GM18909 (cell line): ENCODE results near the gene CNOT6.
A peak's percentile ranks its signal among the peaks of the same experiment; 100 is the strongest.
"Not testable (repeated sequence)": the region's sequence is repeated elsewhere in the genome, so short reads cannot be mapped to it uniquely, and the experiment has no call there.

ENCODE experiments used
- ATAC-seq: cut with Tn5 transposase; IDR thresholded peaks from one replicate; pipeline ENCODE4 v1.9.1; 2021; ENCODE audit warnings: mild to moderate bottlenecking; ENCODE audit not compliant: unreplicated experiment, poor library complexity

The CNOT6 gene

GRCh38 chr5:180494060-180494509, at the start of gene CNOT6:
Gene CNOT6 (plus strand): TSS chr5:180494379. CDS start chr5:180529277, 34,898 bp downstream.
- peak; percentile 88 for ATAC-seq

- no peak for ATAC-seq
Observed at GRCh38 chr5:180454752-180455151, 39.4 kb upstream of the CNOT6 start.

- ATAC-seq: no peak
Observed at GRCh38 chr5:180455872-180456271, 38.3 kb upstream of the CNOT6 start.

GRCh38 chr5:180456792-180457191, 37.4 kb upstream of the CNOT6 start:
- no peak for ATAC-seq

DNA sequence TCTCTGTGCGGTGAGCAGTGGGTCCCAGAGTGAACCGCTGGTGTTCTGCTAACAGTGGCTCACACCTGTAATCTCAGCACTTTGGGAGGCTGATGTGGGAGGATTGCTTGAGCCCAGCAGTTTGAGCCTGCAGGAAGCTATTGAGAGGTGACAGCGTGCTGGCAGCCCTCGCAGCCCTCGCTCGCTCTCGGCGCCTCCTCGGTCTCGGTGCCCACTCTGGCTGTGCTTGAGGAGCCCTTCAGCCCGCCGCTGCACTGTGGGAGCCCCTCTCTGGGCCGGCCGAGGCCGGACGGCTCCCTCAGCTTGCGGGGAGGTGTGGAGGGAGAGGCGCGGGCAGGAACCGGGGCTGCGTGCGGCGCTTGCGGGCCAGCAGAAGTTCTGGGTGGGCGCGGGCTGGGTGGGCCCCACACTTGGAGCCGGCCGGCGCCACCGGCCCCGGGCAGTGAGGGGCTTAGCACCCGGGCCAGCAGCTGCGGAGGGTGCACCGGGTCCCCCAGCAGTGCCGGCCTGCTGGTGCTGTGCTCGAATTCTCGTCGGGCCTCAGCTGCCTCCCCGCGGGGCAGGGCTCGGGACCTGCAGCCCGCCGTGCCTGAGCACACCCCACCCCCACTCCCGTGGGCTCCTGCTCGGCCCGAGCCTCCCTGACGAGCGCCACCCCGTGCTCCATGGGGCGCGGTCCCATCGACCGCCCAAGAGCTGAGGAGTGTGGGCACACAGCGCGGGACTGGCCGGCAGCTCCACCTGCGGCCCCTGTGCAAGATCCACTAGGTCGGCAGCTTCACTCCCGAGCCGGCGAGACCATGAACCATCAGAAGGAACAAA, 35.1 kb upstream of the CNOT6 start:
- not testable (repeated sequence) for ATAC-seq

DNA sequence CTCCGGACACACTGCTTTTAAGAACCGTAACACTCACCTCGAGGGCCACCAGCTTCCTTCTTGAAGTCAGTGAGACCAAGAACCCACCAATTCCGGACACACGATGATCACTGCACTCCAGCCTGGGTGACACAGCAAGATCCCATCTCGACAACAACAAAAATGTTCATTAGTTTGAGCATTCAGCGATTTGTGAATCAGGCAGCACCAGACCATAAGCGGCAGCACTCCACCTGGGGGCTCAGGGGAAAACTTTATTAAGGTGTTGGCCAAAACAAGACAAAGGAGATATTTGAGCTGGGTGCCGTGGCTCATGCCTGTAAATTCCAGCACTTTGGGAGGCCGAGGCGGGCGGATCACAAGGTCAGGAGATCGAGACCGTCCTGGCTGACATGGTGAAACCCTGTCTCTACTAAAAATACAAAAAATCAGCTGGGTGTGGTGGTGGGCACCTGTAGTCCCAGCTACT, 34.5 kb upstream of the CNOT6 start:
- ATAC-seq: not testable (repeated sequence)

- no peak for ATAC-seq
Observed at GRCh38 chr5:180460834-180461233, 33.3 kb upstream of the CNOT6 start.

DNA sequence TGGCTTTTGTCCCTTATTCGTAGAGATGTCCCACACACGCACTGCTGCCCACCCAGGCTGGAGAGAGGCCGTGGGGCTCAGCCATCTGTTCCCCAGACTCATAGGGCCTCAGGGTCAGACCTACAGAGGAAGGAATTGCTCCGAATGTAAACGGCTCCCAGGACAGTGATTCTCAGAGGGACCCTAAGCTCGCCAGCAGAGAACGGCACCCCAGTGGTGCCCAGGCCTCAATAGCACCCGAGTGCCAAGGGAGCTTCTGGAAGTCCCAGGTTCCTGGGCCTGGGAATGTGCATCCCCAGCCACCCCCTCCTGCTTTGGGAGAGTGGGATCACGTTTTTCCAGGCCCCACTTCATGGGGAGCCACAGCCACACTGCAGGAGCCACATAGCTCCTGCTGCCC, 32.9 kb upstream of the CNOT6 start:
- ATAC-seq: no peak

DNA sequence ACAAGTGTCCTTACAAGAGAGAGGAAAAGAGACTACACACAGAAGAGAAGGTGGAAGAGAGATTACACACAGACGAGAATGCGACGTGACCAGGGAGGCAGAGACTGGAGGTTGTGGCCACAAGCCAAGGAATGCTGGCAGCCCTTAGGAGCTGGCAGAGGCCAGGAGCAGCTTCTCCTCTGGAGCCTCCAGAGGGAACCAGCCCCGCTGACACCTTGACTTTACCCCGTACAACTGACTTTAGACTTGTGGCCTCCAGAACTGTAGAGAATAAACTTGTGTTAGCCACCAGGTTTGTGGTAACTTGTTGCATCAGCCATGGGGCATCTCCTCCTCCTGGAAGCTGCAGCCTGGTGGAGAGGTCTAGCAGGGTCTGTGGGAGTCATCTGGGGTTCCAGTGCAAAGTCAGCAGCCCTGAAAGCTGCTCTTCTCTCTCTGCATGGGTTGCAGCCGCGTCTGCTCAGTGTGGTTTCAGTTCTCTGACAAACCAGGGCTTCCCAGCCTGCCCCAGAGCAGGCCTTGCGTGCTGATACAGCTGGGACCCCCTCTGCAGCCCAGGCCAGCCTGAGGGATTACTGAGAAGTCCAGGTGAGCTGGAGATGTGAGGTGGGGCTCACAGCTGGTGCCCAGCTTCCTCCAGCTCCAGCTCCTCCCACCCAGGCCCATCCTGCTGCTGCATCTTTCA, 30.8 kb upstream of the CNOT6 start:
- no peak for ATAC-seq

DNA sequence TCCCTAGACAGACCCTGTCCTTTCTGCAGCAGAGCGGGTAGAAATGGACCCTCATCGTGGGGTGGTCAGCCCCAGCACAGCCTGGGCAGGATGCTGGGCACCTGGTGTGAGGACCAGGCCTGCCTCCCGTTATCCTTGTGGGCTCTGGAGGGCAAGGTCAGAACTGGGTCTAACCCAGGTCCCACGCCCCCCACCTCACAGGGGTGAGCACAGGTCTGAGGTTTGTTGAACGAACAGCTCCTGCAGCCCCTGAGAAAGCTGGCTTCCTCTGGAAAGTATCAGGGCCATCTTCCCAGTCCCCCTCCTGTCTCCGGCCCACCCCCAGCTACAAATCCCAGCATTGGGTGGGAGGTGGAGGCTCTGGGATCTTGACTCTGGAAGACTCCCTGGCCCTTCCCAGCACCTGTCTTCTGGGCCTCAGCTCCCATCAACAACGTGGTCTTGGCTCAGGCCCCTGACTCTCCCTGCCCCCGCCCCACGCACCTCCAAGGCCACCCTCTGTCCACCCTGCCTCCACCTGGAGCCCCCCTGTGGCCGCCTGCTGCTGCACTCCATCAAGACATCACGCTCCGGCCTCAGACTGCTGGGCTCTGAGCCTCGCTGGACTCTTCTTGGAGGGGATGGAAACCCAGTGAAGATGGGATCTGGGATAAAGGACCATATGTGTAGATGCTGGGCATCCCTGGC, 30.1 kb upstream of the CNOT6 start:
- no peak for ATAC-seq

DNA sequence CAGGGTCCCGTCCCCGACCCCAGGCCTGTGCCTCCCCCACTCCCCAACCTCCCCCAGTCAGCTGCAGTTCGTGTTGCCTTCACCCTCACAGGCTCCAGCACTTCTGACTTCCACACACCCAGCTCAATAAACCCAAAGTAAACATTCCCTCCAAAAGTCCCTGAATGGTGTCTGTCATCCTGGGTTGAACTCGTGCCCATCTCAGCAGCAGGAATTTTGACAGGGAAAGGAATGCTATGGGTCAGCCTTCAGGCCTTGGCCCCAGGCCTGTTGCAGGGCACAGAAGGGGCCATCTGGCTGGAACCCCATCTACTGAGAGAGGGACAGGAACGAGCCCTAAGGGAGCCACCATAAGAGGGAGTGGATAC, 29.6 kb upstream of the CNOT6 start:
- ATAC-seq: no peak

DNA sequence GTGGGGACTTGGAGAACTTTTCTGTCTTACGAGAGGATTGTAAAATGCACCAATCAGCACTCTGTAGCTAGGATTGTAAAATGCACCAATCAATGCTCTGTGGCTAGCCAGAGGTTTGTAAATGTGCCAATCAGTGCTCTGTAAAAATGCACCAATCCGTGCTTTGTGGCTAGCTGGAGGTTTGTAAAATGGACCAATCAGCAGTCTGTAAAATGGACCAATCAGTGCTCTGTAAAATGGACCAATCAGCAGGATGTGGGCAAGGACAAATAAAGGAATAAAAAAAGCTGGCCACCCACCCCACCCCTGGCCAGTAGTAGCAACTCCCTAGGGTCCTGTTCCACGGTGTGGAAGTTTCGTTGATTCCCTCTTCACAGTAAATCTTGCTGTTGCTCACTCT, 29.1 kb upstream of the CNOT6 start:
- ATAC-seq: not testable (repeated sequence)

GRCh38 chr5:180466316-180466715, 27.9 kb upstream of the CNOT6 start:
- ATAC-seq: no peak

GRCh38 chr5:180467028-180467975, 26.9 kb upstream of the CNOT6 start:
- ATAC-seq: no peak

GRCh38 chr5:180467989-180468731, 26.0 kb upstream of the CNOT6 start:
- ATAC-seq: no peak

- ATAC-seq: no peak
Observed at GRCh38 chr5:180468732-180469585, 25.2 kb upstream of the CNOT6 start.

DNA sequence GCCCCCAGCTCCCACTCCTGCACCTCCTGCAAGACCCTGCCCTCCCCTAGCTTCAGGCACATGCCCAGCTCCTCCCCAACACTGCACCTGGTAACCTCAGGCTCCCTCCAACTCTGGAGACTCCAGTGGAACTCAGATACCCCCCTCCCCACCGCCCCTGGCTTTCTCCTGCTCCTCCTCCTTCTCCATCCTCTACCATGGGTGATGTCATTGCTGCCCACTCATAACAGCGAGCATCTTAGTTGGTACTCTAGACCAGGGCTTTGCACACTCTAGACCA, 24.7 kb upstream of the CNOT6 start:
- no peak for ATAC-seq

DNA sequence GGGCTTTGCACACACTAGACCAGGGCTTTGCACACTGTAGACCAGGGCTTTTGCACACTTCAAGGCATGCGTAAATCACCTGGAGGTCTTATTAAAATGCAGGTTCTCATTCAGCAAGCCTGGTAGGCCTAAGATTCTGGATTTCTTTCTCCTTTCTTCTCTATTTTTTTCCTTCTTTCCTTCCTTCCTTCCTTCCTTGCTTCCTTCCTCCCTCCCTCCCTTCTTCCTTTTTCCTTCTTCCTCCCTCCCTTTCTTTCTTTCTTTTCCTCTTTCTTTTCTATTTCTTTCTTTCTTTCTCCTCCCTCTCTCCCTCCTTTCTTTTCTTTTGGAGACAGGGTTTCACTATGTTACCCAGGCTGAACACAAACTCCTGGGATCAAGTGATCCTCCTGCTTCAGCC, 24.3 kb upstream of the CNOT6 start:
- ATAC-seq: no peak

GRCh38 chr5:180470361-180470760, 23.8 kb upstream of the CNOT6 start:
- no peak for ATAC-seq
